Putamen (tissue), 1 donor: ENCODE results near the gene KRT33A.
"Not testable (repeated sequence)": the region's sequence is repeated elsewhere in the genome, so short reads cannot be mapped to it uniquely, and the experiment has no call there.

Experiments
- DNase-seq: peaks from one replicate; pipeline ENCODE4 v3.0.0-alpha.2; 2016; ENCODE audit warnings: low spot score

The KRT33A gene

DNA sequence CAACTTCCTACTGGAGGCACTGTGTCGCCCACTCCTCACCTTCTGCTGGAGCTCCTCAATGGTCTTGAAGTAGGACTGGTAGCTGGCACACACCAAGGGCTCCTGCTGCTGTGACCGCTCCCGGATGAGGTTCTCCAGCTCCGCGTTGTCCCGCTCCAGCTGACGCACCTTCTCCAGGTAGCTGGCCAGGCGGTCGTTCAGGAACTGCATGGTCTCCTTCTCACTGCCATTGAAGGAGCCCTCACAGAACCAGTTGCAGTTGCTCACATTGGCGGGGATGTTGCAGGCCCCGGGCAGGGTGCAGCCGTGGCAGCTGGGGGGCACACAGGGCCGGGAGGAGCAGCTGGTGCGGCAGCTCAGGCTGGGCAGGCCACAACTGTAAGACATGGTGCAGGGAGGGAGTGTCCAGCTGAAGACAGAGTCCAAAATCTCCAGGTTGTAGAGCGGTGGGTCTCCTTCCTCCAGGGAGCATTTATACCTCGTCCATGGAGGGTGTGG, at the start of gene KRT33A:
TSS of gene KRT33A (minus strand) at position 448 of the 498 bp plus-strand sequence. CDS start at position 387, 61 bp downstream.
- not testable (repeated sequence) for DNase-seq

DNA sequence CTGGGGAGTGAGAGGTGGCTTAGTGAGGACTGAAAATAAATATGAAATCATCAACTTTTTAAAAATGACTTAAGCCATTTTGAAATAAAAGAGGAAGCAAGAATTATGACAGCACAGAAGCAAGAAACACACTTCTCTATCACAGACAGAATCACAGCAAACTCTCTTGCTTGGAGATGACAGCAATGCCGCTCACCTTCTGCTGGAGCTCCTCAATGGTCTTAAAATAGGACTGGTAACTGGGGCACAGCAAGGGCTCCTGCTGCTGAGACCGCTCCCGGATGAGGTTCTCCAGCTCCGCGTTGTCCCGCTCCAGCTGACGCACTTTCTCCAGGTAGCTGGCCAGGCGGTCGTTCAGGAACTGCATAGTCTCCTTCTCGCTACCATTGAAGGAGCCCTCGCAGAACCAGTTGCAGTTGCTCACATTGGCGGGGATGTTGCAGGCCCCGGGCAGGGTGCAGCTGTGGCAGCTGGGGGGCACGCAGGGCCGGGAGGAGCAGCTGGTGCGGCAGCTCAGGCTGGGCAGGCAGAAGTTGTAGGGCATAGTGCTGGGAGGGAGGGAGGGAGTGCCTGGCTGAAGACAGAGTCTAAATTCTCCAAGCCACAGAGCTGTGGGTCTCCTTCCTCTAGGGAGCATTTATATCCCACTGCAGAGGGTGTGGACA, 46.5 kb upstream of the KRT33A start, which contains the start of gene KRT31:
TSS of gene KRT31 (minus strand) at position 613 of the 665 bp plus-strand sequence. CDS start at position 544, 69 bp downstream.
- no peak for DNase-seq

DNA sequence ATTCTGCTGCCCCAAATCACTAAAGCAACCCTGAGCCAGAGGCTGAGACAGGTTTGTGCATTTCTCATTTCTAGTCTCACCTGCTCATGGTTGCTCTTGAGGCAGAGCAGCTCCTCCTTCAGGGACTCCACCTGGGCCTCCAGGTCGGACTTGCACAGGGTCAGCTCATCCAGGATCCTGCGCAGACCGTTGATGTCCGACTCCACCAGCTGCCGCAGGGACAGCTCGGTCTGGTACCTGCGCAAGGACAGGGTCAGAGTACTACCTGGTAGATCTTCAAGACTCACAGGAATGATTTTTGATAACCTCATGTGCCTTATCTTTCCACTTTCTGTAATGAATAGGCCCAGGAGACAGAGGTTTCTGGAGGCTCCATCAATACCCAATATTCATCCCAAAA, 45.7 kb upstream of the KRT33A start:
- no peak for DNase-seq

DNA sequence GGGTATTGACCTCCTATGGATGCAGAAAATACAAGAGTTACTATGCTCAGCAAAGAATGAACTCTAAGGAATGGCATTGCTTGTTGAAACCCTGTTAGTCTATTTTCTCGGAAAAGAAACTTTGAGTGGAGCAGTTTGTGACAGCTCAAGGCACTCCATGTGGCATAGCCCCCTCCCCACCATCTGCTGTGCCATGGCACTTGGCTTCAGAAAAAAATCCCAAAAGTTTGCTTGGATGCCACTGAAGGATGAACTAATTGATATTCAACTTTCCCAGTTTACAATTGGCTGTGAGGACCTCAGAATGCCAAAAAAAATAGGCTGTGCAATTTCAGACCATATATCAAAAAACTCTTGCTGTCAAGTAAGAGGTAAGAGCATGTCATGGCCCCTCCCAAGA, 45.0 kb upstream of the KRT33A start:
- no peak for DNase-seq

DNA sequence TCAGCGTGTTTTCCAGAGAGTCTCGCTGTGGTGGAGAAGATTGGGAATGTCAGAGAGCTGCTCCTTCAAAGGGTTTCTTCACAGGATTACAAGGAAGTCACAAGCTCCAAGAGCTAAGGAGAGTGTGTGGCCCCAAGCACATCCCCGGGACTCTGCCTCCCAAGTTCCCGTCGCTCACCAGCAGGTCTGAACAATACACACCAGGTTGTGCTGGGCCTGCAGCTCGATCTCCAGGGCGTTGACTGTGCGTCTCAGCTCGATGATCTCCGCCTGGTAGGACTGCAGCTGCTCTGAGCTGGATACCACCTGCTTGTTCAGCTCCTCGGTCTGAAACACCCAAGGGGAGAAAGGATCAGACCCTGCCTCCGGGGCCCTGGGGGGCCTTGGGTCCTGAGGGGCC, 44.4 kb upstream of the KRT33A start:
- DNase-seq = not testable (repeated sequence)

DNA sequence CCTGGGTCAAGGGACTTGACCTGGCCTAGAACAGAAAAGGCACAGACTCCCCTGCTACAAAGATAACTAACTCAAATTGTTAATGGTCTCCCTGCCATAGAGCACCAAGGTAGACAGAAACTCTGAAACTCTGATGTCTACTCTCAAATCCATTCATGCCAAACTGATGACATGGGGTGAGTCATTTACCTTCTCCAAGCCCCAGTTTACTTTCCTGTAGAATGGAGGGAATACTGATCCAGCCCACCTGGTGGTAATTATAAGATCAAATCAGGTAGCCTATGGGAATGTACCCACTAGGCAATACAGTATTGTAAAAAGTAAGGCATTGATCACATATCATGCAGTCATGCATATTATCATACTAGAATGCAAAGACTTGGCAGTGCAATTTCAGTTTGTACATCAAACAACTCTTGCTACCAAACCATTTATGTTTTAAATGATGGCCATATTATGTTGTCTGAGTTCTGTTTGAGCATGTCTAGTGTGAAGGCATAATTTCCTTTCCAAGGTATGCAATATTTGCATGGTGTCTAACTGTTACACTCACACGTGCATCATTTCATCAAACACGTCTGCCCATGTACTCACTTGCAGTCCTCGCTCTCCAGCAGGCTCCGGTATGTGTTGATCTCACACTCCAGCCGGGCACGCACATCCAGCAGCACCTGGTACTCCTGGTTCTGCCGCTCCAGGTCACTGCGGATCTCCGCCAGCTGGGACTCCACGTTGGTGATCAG, 43.8 kb upstream of the KRT33A start:
- no peak for DNase-seq

DNA sequence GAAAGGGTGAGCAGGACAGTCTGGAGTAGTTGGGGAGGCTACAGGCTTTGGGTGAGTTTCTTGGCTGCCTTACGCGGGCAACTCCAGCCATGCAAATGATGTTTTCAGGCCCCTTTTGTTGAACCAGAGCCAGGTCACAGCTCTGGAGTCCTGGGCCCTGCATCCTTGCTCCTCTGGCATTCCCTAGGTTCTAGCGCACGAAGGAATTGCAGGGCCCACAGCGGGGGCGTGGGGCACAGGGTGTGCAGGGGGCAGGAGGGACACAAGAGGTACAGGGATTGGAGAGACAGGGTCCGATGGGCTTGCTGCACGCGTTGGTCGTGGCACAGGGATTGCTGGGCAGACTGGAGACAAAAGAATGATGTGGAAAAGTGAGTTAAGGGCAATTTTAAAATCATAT, 43.2 kb upstream of the KRT33A start:
- DNase-seq = no peak

DNA sequence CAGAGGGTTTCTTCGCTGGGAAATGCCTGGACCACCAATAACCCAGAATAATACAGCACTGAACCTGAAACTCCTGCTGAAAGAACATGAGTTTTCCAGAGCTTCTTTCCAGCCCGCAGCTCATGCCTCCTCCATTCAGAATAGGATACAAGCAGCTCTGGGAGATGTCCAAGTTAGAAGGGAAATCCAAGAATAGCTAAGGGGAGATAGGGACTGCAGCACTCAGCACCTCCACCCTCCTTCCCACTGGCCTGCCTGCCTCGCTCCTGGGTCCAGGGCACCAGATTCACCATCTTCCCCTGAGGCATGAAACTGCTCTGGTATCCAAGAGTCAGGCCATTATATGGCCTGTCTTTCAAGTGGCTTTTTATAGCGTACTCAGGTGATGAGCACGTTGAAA, 42.7 kb upstream of the KRT33A start:
- DNase-seq = no peak

DNA sequence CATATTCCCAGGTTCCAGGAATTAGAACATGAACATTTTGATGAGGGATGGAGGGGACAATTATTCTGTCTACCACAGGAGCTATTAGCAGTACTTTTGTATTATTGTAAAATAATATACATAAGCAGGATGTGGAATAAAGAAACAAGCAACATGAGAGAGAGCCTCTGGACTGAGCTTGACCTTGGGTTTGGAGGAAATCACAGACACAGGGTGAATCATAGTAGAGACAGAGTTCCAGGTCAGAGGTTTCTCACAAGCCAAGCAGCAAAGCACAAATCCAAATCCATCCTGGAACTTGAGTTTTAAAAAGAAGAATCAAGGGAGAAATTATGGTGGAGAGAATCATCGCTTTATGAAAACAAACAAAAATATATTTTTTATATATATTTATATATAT, 41.6 kb upstream of the KRT33A start:
- DNase-seq = no peak

DNA sequence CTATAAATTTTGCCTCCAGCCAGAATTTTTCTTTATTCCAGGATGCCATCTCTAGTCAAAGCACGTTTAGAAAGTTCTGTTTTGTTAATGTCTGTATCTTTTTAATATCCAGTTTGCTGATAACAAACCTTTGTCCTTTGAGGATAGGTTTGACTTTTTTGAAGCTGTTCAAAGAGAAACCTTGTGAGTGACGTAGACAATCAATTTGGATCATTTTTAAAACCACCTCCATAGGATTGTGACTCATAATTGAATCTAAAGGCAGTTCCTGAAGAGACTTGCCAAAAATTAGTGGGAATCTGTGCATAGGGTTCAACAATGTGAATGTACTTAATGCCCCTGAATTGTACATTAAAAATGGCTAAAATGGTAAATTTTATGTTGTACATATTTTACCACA, 40.9 kb upstream of the KRT33A start:
- DNase-seq = no peak

DNA sequence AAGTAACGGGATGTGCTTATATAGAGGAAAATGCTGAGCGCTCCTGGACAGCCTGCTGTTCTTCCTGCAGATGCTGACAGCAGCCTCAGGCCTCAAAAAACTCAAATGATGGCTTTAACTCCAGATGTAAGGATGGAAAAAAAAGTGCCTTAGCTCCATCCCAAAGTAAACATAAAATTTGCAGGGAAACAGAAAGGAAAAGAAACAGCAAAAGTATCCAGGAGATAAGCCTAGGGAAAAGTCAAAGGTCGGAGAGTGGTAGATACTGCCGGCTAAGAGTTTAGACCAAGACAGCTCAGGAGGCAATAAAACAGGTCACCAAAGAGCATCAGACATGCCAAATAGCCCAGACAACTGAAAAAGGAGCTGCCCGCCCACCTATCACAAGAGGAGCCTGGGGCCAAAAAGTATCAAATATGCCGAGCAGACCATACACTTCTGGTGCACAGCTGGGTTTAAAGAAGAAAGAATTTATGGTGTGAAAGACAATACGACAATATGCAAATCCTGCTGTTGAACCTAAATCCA, 39.8 kb upstream of the KRT33A start:
- DNase-seq = no peak

DNA sequence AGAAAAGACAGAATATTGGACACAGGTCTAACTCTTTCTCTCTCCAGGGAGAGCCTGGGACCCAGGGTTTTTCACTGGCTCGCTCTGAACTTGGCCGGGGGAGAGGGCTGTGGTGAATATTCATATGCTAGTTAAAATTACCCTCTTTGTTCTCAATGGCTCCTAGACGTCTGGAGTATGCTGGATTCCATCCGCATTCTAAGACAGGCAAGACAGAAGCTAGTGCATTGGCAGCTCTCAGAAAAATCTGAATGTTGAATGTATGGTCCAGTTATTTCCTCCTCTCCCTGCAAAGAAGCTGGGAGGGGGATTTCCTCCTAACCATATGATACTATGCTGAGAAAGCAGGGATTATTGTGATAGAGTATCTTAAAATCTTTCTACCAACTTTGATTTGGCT, 37.0 kb upstream of the KRT33A start:
- DNase-seq = no peak

DNA sequence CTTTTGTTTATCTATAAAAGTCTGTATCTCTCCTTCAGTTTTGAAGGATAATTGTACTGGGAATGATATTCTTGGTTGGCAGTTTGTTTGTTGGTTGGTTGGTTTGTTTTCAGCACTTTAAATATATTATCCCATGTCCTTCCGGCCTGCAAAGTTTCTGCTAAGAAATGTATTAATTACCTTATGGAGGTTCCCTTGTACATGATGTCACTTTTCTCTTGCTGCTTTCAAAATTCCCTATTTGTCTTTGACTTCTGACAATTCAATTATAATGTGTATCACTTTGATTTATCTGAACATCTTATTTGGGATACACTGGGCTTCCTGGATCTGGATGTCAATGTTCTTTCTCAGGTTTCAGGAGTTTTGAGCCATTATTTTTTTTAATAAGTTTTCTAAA, 35.6 kb upstream of the KRT33A start:
- no peak for DNase-seq

DNA sequence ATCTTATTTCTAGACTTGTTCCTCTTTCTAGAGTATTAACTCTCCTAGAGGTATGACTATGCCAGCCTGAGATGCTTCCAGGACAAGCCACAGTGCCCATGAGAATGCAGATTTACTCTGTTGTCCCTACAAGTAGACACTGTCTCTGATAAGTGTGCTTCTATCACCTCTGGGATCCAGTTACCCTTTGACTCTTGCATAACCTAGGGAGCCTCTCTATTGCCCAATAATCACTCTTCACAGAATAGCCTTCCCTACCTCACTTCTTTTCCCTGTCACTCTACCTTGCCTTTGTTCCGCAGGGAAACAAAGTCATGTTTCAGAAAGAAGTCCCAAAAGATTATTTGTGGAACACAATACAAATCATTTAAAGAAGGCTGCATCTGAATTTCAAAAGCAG, 33.1 kb upstream of the KRT33A start:
- DNase-seq = no peak

DNA sequence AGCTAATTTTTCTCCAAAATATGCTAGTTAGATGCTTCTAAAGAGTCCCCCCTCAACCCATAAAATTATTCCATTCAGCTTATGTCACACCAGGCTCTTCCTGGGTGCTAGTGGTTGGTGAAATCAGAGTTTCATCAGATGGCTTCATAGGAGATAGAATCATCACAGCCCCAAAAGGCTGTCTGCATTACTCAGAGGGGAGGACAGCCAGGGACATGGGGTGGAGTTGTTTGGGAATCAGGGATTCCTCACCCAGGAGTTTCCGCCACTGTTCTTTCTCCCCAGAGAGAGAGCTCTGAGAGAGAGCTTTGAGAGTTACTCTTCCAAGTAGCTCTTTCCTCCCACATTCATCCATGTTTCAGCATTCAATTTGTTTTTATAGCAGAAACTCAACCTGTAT, 31.8 kb upstream of the KRT33A start:
- DNase-seq = no peak

DNA sequence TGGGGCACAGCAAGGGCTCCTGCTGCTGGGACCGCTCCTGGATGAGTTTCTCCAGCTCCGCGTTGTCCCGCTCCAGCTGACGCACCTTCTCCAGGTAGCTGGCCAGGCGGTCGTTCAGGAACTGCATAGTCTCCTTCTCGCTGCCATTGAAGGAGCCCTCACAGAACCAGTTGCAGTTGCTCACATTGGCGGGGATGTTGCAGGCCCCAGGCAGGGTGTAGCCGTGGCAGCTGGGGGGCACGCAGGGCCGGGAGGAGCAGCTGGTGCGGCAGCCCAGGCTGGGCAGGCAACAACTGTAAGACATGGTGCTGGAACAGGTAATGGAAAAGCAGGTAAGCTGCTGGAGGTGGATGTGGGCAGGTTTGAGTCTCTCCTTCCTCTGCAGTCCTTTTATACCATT, 31.3 kb upstream of the KRT33A start, which contains the start of gene KRT34:
TSS of gene KRT34 (minus strand) at position 364 of the 400 bp plus-strand sequence. CDS start at position 304, 60 bp downstream.
- not testable (repeated sequence) for DNase-seq

DNA sequence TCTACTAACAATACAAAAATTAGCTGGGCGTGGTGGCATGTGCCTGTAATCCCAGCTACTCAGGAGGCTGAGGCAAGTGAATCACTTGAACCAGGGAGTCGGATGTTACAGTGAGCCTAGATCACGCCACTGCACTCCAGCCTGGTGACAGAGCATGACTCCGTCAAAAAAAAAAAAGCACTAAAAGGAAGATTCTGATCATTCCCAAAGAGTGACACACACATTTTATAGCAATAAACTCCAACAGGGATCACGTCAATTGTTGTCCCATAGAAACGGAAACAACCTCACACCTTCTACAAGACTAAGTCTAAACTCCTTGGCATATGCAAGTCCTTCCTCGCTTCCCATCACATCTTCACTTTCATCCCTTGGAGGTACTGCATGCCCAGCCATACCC, 29.5 kb upstream of the KRT33A start:
- DNase-seq = not testable (repeated sequence)

DNA sequence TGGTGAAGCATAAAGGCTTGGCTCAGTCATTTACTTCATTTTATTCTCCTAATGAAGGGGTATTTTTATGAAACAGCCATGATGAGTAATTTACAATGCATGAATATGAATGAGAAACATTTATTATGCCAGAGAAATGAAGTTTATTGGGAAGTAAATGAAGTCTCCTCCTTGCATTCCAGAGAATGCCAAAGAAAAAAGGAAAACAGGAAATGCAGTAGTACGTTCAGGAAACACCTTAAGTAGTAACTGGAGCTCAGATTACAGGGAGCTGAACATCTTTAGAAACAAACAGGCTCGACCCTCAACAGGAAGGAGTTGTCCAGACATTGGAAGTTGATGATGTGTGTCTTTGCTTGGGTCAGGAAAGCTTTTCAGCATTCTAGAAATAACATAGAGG, 26.9 kb upstream of the KRT33A start:
- no peak for DNase-seq

DNA sequence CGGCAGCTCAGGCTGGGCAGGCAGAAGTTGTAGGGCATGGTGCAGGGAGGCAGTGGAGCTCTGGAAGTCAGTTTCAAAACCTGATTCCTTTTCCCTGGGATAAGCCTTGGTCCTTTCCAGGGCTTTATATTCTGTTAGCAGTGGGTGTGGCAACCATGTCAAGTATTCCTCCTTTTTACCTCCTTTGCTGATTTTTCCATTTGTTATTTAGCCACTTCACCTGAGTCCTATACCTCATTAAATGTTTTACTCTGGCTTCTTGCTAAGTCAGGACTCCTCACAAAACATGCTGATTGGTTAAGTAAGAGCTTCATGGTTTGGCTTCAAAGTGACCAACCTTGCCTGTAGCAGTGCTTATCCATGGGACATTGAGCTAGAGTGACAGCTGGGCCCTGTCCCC, 19.1 kb upstream of the KRT33A start, which contains the start of gene KRT33B:
TSS of gene KRT33B (minus strand) at position 101 of the 400 bp plus-strand sequence. CDS start at position 38, 63 bp downstream.
- DNase-seq = no peak

DNA sequence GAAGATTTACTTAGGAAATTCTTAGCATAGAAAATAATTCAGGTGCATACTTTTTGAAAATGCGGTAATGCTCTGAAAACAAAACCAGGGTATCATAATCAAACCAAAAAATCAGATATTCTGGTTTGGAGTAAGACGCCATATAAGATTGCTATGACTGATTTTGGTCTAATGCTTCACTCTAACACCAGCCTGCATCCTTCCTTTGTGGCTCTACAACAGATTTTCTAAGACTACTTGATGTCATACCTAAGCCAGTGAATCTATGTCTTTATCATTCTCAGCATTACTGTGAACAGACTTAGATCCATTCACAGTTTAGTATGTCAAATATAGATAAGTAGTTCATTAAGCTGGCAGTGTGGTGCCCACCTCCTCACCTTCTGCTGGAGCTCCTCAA, 18.4 kb upstream of the KRT33A start:
- no peak for DNase-seq

DNA sequence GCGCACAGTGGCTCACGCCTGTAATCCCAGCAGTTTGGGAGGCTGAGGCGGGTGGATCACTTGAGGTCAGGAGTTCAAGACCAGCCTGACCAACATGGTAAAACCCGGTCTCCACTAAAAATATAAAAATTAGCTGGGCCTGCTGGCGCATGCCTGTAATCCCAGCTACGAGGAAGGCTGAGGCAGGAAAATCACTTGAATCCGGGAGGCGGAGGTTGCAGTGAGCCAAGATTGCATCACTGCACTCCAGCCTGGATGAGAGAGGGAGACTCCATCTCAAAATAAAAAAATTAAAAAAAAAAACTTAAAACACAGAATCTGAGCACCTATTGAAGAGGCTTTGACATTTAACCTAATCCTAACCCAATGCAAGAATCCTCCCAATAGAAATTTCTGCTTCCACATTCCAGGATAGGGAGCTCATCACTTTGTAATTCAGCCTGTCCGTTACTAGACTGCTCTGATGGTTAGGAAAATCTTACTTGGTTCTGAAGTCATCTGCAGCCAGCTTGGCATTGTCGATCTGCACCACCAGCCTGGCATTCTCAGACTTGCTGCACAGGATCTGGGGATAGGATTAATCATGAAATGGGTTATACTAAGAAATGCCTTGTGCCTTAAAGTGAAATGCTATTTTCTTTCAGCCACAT, 16.9 kb upstream of the KRT33A start:
- no peak for DNase-seq

DNA sequence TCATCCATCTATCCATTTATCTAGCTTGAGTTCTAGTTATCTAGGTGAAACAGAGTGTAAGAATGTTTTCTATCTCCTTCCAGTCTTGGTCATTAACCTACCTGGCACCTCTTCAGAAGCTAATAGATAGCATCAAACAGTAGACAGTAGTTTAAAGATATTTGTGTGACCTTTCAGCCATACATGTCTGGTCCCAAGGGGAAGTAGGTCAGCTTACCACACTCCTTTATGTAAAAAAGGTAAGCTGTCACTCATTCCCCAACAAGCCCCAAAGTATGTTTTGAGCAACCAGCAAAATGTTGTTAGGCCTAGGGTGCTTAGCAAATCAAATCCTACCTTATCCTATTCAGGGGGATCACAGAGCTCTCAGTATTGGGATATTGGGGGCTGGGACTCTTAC, 15.4 kb upstream of the KRT33A start:
- DNase-seq = no peak
